ENCODE results near the gene CCER1. TPM values are rescaled to one million over a fixed set of nuclear protein-coding genes. Genes with fewer than 3 reads are reported as not detected.

CCER1 gene
- total and polyA plus RNA-seq, 9 of the 15 experiments (the other 6 are each of a cell fraction or from before 2014, with no cell fraction given), result not detected

- TF ChIP-seq REST (IDR thresholded peaks at IDR 0.05; ENCODE audit: borderline replicate concordance), result peak; percentile 18; the same call in 1 of the 2 replicates
- TF ChIP-seq REST (CRISPR knock-in tag; IDR thresholded peaks at IDR 0.05; ENCODE audit: low read depth), result no peak
Observed at GRCh38 chr12:90940872-90941499, 14.0 kb downstream of the CCER1 start (continued).

All from K562 (cell line).